Measurements from ENCODE around the gene ADAMTS2.

Gene ADAMTS2

GRCh38 chr5:179131886-179132585 is 213.2 kb downstream of the ADAMTS2 start:
- DNase-seq, result no peak

DNA sequence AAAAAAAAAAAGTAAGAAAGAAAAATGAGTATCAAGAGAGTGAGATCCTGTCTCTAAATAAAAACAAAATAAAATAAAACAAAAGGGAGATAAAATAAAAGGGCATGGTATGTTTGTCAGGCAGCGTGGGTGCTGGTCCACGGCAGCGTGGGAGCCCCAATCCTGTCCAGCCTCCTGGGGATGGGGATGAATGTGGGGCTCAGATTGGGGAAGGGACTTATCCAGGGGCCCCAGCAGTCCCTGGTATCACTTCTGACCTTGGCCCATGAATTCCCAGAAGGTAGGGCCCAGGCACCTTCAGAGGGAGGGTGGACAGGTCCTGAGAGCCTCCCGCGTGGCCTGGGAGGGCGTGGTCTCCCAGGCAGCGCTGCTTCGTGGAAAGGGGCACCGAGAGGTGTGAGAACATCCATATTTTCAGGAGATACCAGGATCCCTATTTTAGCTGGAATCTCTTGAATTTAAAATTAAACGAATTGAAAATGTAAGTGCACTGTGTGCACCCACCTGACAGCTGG is 213.9 kb downstream of the ADAMTS2 start:
- no peak for DNase-seq

DNA sequence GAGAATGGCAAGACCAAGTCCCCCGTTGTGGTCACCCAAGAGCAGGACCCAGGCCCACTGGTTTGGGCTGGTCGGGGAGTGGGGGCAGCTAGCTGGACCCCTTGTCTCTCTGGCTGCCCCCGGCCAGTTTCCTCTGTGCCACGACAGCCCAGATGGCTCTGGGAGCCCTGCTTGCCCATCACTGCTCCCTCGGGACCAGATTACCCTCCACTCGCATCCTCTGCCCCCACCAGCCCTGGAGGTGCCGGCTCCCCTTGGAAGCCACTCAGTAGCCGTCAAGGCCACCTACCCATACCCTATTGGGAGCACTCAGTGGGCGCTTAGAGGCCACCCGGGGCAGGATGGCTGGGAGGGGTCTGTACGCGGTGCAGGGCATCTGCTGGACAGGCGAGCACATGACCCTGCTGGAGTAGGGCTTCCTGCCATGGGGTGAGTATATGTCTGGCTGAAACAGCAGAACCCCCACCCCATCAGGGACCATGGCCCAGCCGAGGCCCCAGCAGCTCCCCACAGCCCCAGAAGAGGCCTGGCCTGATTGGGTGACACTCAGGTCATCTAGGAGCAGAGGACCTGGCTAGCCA is 215.1 kb downstream of the ADAMTS2 start:
- DNase-seq, result no peak

GRCh38 chr5:179129607-179130071 is 215.6 kb downstream of the ADAMTS2 start:
- no peak for DNase-seq

DNA sequence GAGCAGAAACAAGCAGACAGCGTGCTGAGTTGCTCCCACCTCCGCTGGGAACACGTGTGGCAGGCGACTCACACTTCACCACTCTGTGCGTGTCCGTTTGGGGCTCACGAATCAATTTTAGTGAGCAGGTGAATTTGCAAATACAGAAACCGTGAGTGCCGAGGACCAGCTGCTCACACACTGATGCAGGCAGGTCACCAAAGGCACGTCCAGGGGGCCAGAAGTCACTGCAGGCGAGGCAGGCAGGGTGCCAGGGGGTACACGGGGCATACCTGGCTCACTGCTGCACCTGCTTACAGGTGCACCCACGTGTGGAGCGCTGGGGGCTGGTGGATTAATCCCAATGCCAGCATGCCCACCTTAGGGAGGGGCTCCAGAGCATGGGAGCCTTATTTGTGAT is 216.3 kb downstream of the ADAMTS2 start:
- no peak for DNase-seq

DNA sequence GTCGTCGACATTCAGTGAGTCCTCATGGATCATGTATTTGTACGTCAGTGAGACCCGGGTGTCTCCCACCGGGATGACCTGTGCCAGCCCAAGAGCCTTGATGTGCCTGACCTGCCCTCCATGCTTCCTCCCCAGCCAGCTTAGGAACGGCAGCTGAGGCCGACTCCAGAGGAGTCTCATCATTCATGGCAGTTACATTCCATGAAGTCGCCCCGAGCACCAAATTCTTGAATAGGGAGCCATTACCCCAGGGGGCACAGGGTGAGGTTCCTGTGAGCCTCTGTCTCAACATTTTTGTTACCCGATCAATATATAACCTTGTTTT is 217.3 kb downstream of the ADAMTS2 start:
- no peak for DNase-seq

DNA sequence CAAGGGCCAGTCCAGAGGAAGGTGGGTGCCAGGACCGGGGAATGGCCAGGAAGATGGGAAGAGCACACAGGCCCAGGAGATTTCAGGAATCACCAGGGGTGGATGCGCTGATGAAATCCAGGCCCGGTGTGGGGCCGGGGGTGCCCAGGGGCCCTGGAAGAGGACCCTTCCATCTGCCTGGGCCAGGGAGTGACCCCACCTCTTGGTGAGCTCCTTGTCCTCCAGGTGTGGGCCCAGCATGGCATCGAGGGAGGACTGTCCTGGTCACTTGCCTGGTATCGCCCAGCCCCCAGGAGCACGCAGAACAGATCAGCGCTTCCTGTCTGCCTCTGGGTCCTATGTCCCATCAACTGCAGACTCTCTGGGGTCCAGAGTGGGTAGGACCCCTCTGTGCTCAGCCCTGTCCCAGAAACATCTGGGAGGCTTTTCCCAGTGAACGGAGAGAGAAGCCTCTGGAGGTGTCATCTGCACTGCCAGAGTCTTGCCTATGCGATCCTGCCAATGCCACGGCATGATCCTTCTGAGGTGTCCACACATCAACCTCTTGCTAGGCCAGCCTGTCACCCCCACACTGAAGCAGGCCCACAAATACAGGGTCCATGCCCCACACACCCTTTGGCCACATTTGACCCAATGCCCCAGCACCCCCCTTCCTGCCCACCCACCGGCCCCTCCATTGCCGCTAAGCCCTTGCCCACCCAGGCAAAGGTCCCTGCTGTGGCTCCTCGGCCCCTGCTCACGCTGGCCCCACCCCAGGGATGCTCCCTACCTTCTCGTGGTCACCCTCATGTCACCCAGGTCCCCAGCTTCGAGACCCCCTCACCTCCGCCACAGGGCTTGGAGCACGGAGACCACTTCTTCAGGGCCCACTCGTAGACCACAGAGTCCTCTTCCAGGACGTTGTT is 217.9 kb downstream of the ADAMTS2 start:
- no peak for DNase-seq

- no peak for DNase-seq
These were observed 218.7 kb downstream of the ADAMTS2 start for GRCh38 chr5:179126506-179126991.

DNA sequence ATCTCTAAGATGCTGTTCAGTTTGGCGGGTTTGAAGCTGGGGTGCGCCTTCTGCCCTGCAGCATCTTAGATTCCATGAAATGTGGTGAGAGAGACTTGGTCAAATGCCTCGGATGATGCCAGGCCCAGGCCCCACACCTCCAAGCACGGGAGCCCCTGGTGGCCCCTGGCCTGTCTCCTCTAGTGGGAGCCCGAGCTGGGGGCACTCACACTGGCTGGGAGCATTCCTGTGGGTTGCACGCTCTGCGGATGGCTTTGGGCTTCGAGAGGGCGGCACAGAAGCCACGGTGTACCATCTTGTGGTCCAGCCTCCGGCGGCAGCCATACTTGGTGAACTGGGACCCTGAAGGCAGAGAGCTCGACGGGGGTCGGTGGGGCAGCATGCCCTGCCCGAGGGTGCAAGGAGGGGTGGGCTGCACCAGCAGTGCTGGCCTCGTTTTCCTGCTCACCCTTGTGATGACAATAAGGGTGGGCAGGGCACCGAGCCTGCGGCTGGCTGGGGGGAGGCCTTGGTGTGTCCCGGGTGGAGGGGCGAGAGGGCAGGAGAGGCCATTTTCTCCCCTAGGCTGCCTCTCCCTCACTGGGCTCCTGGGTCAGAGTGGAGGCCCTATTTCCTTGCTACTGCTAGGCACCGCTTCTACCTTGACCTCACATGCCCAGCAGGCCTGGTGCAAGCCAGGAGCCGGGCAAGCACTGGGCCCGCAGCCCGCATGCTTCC is 219.3 kb downstream of the ADAMTS2 start:
- no peak for DNase-seq

GRCh38 chr5:179124853-179125788 is 220.1 kb downstream of the ADAMTS2 start:
- no peak for DNase-seq

GRCh38 chr5:179124273-179124852 is 220.9 kb downstream of the ADAMTS2 start:
- DNase-seq, result no peak

DNA sequence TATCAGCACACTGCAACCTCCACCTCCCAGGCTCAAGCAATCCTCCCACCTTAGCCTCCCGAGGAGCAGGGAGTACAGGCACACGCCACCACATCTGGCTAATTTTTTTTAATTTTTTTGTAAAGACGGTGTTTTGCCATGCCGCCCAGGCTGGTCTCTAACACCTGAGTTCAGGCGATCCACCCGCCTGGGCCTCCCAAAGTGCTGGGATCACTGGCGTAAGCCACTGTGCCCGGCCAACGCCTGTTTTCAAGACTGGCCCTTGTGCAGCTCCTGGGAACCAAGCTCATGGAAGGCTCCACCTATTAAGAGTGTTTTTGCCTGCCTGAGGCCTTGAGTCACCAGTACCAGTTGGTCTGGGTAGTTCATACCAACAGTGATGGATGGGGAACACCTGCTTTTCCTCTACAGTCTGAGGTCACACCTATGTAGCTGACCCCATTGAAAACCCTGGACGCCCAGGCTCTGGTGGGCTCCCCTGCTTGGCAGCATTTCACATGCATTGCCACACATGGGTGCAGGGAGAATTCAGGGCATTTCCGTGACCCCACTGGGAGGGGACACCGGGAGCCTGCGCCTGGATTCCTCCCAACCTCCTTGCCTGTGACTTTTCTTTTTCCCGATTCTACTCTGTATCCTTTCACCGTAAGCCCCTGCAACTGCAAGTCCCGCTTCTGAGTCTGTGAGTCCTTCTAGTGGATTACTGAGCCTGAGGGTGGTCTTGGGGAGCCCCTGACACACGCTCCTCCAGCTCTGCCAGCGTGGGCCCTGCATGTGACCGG is 221.6 kb downstream of the ADAMTS2 start:
- no peak for DNase-seq

- no peak for DNase-seq
These were observed 222.2 kb downstream of the ADAMTS2 start for GRCh38 chr5:179123109-179123426.

DNA sequence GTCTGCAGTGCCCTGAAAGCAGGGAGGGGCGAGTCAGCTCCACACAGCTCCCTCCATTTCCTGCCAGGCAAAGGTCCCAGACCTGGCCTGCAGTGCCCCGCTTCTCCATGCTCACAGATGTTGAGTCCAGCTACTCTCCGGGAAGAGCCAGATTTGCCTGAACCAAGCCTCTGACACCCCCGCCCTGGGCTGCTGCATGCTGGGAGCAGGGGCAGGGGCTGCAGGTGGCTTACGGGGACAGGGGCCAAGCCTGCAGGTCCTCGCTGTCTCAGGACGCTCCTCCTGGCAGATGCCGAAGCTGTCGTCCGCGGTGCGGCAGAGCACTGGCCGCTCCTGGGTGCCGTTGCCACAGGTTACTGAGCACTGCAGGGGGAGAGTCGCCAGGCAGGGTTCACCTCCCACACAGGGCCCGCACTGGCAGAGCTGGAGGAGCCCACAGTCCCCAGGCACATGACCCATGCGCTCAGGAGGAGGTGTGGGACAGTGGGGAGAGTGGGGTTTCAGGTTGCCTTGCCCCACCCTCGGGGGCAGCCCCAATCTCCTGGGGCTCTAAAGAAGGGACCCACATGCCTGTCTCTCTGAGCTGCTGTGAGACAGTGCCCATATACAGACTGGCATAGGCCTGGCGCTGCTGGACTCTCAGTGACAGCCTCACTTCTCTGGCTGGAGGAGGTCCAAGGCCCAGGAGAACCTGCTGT is 222.7 kb downstream of the ADAMTS2 start:
- DNase-seq, result no peak

- DNase-seq, result no peak
These were observed 223.6 kb downstream of the ADAMTS2 start for GRCh38 chr5:179121667-179122111.

DNA sequence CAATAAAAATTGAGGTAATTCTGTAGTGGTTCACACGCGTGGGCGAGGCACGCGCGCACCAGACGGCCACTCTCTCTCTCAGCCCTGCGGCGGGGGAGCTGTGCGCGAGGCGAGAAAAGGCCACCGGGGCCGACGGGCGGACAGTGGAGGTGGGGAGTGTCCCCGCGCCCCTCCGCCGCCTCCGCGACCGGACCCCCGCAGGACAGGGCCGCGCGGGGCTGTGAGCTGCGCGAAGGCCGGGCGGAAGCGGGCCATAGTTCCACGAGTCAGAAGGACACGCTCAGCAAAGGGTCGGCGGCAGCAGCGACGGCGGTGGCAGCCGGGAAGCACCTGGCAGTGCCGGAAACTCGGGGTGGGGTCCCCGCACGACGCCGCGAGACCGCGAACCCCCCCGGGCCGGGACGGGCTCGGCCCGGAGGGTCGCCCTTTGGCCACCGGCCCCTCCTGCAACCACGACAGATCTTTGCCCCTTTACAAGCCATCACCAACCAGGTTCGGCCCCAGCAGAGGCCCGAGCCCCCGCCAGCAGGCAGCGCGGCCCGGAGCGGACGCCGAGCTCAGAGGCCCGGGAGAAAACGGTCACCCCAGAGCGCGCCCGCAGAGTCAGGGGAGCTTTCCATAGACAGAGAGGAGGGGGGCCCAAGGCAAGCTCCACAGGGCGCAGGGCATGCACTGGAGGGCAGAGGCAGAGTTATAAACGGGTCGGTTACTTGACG is 224.2 kb downstream of the ADAMTS2 start:
- DNase-seq, result no peak

GRCh38 chr5:179120421-179120861 is 224.8 kb downstream of the ADAMTS2 start:
- DNase-seq, result no peak

- DNase-seq, result no peak
These were observed 225.7 kb downstream of the ADAMTS2 start for GRCh38 chr5:179119415-179120170.
